Activated CD4-positive, alpha-beta T cell treated with anti-CD3 and anti-CD28 coated beads, Interleukin-2, amount 50 U/mL, for 16 hours (primary cell): ENCODE results near the gene PHKG2.

Source experiments
- DNase-seq: peaks from one replicate; pipeline ENCODE4 v3.0.0-alpha.2; 2020

PHKG2 gene

DNA sequence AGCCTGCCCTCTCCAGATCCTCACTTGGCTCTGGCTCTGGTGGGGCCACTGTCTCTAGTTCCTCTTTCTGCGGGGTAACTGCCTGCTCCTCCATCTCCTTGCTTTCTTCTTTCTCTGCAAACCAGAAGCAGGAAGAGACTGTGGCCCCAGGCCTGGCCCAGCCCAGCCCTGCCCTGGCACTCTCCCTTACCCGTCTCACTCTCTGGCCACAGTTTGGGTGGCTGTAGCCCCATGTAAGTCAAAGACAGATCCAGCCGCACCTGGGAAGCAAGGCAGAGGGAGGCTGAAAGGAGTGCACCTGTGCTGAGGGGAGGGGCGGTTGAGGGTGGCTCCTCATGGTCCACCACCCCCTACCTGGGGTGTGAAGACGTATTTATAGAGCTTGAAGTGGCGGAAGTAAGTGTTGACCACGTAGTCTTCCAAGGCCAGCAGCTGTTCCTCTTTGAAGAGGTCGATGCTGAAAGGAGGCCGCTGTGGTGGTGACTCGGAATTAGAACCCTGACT is 10.8 kb downstream of the PHKG2 start:
- no peak for DNase-seq

DNA sequence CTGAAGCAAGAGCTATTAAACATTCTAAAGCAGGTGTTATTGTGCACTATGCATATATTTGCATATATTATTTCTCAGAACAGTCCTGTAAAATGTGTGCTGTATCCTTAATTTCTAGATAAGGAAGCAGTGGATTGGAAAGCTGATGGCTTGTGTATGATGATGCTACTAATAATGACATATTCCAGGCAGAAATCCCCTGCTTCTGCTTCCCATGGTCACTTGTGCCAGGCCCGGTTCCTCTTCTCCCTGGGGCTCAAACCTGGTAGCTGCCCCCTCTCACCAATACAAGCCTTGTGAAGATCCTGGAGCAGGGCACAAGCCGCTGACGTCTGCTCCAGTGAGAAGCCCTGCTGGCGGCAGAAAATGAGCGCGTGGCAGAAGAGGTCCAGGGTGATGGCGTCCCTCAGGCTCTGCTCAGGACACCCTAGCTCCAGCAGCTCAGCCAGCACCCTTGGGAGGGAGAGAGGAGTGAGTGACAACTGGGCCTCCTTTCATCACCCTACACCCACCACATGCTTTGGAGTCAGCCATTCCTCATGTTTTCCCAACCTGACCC is 11.9 kb downstream of the PHKG2 start:
- DNase-seq, result no peak

DNA sequence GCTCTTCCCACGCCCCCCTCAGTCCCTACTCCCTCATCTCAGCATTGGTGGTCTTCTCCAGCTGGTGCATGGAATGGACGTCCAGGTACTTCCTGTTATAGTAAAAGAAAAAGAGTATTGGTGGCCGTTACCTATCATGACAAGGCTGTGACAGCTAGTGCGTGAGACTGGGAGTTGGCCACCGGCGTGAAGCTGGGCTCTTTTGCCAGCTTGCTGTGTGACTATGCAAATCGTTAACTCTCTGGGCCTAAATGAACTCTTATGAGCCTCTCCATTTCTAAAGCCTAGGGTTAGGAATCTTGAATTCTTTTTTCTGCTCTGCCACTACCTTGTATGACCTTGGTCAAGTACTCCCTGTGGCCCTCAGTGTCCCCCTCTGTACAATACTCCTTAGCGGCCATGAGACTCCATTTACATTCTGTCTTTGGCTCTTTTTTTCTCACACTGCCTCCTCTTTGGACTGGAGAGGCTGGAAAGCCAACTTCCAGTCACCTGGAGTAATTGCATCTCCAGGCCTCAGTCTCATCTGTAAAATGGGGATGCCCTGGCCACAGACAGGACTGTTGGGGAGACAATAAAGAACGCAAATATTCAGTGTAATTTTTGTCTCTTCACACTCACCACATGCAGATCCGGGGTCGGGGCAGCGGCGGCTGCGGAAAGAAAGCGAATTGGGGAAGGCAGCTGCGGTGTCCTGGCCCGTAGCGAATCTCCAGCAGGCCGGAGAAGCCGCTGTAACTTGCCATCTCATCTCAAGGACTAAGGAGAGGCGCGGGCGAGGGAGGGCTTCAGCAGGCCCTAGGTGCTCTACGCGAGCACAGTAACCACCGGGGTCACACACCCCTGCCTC is 12.6 kb downstream of the PHKG2 start:
- no peak for DNase-seq

DNA sequence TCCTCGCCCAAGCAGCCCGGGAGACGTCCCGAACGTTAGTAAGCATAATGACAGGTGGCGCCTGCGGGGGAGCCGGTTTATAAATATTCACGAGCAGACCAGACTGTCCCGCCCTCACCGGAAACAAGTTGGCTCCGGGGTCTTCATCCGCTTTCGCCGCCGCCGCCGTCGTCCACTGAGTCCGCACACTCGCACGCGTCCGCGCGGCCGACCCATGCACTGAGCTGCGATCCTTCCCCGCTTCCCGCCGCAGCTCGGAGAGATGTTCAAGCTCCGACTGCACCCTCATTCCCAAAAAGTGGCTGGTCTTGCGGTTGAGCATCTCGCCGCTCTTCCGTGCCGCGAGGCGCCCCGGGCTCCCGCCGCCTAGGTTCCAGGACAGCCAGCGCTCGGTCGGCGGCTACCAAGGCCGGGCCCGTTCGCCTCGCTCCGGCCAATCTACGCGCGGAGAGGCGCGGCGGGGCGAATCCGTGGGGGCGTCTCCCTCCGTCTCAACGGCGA is 13.3 kb downstream of the PHKG2 start:
- DNase-seq, result peak; percentile 36

DNA sequence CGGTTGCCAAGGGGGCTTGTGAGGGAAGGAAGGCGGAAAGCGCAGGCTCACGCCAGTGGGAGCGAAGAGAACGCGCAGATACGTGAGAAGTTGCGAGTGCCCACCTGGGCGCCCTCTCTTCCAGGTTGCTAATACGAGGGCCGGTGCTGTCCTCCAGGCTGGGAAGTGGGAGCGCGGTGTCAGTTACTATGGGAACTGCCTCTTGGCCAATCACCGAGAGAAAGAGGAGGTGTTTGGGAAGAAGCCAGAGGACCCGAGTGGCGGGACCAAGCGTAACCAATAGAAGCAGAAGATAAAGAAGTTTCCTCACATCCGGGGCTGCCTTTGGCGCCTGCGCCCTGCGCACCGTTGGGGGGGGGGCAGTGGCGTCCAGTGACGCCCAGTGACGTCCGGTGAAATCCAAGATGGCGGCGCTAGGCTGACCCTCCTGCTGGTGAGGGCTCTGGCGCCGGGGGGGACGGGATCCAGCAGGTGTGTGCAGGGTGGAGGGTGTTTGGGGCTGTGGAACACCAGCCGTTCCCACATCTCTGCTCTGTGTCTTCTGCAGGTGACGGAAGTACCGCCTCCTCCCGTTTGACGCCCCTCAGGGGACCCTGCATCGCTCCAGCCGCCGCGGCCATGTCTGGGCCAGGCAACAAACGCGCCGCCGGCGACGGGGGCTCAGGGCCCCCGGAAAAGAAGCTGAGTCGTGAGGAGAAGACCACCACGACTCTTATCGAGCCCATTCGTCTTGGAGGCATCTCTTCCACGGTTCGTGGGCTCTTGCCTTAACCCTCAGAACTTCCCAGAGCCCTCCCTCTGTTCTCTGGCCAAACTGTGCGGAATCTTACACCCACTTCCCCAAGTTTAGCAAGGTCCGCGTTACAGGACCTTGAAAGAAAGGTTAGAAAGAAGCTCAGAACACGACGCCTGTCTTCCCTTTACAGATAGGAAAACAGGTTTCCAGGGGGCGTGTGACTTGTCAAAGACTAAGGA is 14.0 kb downstream of the PHKG2 start, which contains the start of the genes CFAP119 and RNF40:
Gene CFAP119 (minus strand): TSS at position 135 of the 975 bp plus-strand sequence. CDS start 314 bp downstream, outside the sequence.
Gene RNF40 (plus strand): TSS at position 395 of the 975 bp plus-strand sequence. CDS start 224 bp downstream, at position 619.
- peak; percentile 97 for DNase-seq

GRCh38 chr16:30762991-30763725 is 14.9 kb downstream of the PHKG2 start:
- DNase-seq, result no peak

GRCh38 chr16:30764086-30764485 is 15.9 kb downstream of the PHKG2 start:
- DNase-seq, result no peak

DNA sequence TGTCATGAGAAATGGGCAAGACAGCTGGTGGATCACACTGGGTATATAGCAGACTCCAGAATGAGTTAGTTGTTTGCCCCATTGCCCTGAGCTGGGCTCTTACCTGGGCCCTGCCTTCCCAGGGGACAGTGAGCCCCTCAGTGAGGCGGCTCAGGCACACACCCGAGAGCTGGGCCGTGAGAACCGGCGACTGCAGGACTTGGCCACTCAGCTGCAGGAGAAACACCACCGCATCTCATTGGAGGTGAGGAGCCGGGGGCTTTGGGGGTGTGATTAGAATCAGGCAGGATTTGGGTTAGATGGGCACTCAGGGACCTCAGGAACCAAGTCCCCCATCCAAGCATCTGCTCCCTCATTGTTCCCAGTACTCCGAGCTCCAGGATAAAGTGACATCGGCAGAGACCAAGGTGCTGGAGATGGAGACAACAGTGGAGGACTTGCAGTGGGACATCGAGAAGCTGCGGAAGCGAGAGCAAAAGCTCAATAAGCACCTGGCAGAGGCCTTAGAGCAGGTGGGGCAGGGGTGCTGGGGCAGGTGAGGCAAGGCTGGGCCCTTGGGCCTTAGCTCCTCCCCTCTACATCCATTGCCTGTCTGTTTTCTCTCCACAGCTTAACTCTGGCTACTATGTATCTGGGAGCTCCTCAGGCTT is 16.7 kb downstream of the PHKG2 start:
- DNase-seq, result no peak

GRCh38 chr16:30766206-30766932 is 18.1 kb downstream of the PHKG2 start:
- DNase-seq, result no peak

DNA sequence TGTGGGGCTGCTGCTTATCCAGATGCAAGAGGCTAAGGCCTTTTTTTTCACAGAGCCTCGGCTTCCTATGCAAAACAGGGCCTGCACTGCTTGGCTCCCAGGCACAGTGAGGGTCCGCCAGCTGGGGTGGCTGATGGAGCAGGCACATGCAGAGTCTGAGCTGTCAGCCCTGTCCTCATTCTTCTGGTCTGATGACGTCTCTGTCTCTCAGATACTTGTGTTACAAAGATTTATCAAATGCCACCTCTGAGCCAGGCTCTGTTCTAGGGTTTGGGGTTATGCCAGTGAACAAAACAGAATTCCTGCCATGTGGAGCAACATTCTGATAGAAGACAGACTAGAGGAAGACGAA is 18.7 kb downstream of the PHKG2 start:
- DNase-seq, result no peak

- no peak for DNase-seq
These were observed 19.7 kb downstream of the PHKG2 start for GRCh38 chr16:30767767-30768465.

DNA sequence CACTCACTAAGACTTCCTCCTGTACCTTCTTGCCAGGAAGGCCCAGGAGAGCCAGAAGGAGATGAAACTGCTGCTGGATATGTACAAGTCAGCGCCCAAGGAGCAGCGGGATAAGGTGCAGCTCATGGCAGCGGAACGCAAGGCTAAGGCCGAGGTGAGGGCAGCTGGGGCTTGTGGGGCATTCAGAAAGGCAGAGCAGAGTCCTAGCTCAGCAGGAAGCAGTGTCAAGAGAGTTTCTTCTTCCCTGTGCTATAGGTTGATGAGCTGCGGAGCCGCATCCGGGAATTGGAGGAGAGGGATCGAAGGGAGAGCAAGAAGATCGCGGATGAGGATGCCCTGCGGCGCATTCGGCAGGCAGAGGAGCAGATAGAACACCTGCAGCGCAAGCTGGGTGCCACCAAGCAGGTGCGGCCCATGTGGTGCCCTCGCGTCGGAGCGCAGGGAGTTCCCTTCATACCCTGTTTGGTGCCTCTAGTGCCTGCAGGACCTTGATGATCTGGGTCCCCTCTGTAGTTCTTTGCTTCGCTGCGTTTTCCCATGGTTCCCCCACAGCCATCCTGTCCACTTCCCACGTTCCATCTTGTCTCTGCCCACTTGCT is 20.5 kb downstream of the PHKG2 start:
- DNase-seq, result no peak

DNA sequence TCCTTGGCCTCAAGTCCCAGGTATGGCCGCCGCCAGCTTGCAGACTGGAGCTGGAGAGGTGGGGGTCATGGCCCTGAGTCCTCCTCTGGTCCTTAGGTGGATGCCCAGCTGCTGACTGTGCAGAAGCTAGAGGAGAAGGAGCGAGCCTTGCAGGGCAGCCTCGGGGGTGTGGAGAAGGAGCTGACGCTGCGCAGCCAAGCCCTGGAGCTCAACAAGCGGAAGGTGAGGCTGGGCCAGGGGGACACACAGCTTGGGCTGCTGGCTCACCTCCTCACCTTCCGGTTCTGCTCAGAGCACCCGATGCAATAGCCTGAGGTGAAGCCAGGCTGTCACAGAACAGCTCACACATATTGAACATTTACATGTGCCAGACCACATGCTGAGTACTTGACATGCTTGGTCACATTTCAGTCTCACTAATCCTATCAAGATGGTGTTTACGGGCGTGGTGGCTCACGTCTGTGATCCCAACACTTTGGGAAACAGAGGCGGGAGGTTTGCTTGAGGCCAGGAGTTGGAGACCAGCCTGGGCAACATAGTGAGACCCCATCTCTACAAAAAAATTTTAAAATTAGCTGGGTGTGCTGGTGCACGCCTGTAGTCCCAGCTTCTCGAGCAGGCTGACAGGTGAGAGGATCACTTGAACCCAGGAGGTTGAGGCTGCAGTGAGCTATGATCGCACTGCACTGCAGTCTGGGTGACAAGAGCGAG is 21.3 kb downstream of the PHKG2 start:
- no peak for DNase-seq

- DNase-seq, result no peak
These were observed 23.5 kb downstream of the PHKG2 start for GRCh38 chr16:30771726-30772125.

GRCh38 chr16:30773826-30774225 is 25.6 kb downstream of the PHKG2 start:
- no peak for DNase-seq

DNA sequence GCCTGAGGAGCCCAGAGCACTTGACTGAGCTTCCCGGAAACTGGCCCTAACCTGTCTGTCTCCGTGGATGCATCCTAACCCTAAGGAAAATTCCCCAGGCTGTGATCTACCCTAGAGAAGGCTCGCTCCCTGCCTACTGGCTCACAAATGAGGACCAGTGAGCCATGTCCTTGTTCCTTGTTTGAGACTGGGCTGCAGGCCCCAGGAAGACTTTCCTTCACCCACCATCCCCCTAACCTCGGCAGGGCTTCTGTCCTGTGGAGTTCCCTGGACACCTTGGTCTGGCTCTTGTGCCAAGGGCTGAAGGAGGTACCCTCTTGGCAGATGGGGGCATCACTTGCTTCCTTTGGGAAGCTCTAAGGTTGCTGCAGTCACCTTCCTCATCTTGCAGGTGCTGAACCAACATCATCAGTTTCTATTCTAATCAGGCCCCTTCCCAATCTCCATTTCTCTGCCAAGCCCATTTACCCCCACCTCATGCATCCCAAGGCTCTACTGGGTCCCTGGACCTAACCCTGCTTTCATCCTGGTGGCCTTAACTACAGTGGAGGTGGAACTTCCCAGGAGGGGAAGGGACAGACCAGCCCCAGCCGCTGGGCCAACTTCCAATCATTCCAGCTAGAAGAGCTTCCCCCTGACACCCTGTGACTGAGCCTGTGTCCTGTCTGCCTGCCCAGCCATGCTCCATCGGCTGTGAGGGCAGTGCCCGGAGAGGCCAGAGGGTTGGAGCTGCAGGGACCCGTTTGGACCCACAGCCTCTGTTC is 26.3 kb downstream of the PHKG2 start:
- DNase-seq, result no peak

- no peak for DNase-seq
These were observed 26.8 kb downstream of the PHKG2 start for GRCh38 chr16:30775131-30775391.

DNA sequence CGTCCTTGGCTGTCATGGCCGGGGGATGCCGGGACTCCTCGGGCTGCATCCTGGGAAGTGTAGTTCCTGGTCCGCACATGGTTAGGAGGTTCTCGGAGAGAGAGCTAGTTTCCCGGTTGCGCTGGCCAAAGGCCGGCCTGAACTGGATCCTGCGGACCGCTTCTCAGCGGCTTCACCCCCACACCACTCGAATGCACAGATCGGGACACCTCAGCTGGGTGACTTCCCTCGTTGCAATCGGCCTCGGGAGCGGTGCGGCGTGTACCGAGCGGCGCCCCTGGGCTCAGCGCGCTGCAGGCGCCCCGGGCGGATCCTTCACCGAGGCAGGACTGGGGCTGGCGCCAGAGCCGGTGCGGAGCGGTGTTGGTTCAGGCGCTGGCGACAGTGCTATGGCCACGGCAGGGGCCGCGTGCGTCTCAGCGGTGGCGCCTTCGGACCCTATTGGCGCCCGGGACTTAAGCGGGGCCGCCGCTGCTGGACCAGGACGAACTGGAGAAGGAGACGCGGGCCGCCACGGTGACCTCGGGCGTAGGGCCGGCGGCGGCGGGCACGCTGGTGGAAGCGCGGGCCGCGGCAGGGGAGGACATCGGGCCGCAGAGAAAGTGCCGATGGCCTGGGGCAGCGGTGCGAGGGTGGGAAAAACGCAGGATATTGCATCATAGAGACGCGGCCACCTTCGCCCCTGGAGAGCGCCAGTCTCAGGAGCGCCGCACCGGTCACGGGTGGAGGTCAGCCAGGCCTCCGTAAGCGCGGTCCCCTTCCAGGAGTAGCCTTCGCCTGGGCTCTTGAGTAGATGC is 27.4 kb downstream of the PHKG2 start:
- DNase-seq, result peak; percentile 83
